Gastroesophageal sphincter (tissue), 4 donors: Measurements from ENCODE around the gene PPP1R14C. TPM values are rescaled to one million over a fixed set of nuclear protein-coding genes. Genes with fewer than 3 reads are reported as not detected.
A peak's percentile ranks its signal among the peaks of the same experiment; 100 is the strongest.

Experiments
- ATAC-seq: fragments of 150-250 bp; one replicate; pipeline ENCODE4 v1.9.1; 2016; ENCODE audit warnings: mild to moderate bottlenecking, moderate library complexity
- H3K27ac ChIP-seq, 4 donors: fragments of 200-600 bp; sonication (generic) in 3 of 4; 1 replicate in 3 of 4; 2 replicates in 1 of 4; pipeline ENCODE4 v1.5.1; 2016 to 2019
- H3K27me3 ChIP-seq: fragments of 200-600 bp; sonication (generic); one replicate; pipeline ENCODE4 v1.5.1; 2019
- H3K36me3 ChIP-seq, 2 donors: fragments of 200-600 bp; sonication (generic); one replicate each; pipeline ENCODE4 v1.5.1; 2019; ENCODE audit warnings: control low read depth in 1 of 2
- H3K4me1 ChIP-seq, 3 donors: fragments of 200-600 bp; sonication (generic); 1 replicate in 2 of 3; 2 replicates in 1 of 3; pipeline ENCODE4 v1.5.1; 2016 to 2019; ENCODE audit warnings: control low read depth in 2 of 3
- H3K4me3 ChIP-seq, 2 donors: fragments of 200-600 bp; sonication (generic); one replicate each; pipeline ENCODE4 v1.5.1; 2019; ENCODE audit warnings: mild to moderate bottlenecking in 1 of 2, moderate library complexity in 1 of 2
- H3K9me3 ChIP-seq, 3 donors: fragments of 200-600 bp; sonication (generic); one replicate each; pipeline ENCODE4 v1.5.1; 2017 to 2019; ENCODE audit warnings: control low read depth in 2 of 3
- CTCF ChIP-seq, 4 experiments: fragments of 200-600 bp in 2 of 4; fragments of 450-650 bp in 2 of 4; sonication (generic) in 1 of 4; IDR thresholded peaks; one replicate each; pipeline ENCODE4 v1.5.1; 2017 to 2019; ENCODE audit warnings: antibody characterized with exemption in 4 of 4, mild to moderate bottlenecking in 2 of 4, moderate library complexity in 2 of 4
- EP300 ChIP-seq: sonication (generic); formaldehyde crosslinking; IDR thresholded peaks from one replicate; pipeline ENCODE4 v1.6.1; 2017; ENCODE audit warnings: antibody characterized with exemption, mild to moderate bottlenecking
- POLR2A ChIP-seq, 2 donors: fragments of 450-650 bp; IDR thresholded peaks; one replicate each; pipeline ENCODE4 v1.6.1; 2017; ENCODE audit warnings: antibody characterized with exemption in 2 of 2, mild to moderate bottlenecking in 2 of 2, moderate library complexity in 1 of 2
- POLR2AphosphoS5 ChIP-seq: sonication (generic); formaldehyde crosslinking; IDR thresholded peaks from one replicate; pipeline ENCODE4 v1.6.1; 2017; ENCODE audit warnings: antibody characterized with exemption
- WGBS, 2 donors: methylation state at CpG; one replicate each; pipeline ENCODE4 v1.1.5; 2018; ENCODE audit warnings: low coverage in 1 of 2; 5-methylcytosine and 5-hydroxymethylcytosine counted together
- total RNA-seq, 4 donors: library from RNA; depleted of rRNA; stranded (reverse); fragments of >200 nt; gene quantifications; one replicate each; pipeline ENCODE4 v1.1.0, GENCODE V29; 2016

Gene PPP1R14C
- total RNA-seq, 4 donors from 2014 or later, result 0.12 to 1.5 TPM; not detected in 2

GRCh38 chr6:150195996-150196417 is 53.2 kb downstream of the PPP1R14C start:
- Histone ChIP-seq H3K4me1 (peaks cover 0 to 17% (median 0%) of the 10 kb centered on the region in 3 donors), H3K4me3 (no peak overlapping the region), H3K27me3 (peaks cover 15% of the 10 kb centered on the region), H3K9me3 (no peaks in the 10 kb centered on the region), H3K27ac (peak overlapping the region in 2 of 4 donors; percentile 10 to 39), H3K36me3 (no peaks in the 10 kb centered on the region)
- TF ChIP-seq POLR2AphosphoS5 (peak; percentile 51), POLR2A (IDR thresholded peaks at IDR 0.05) (no peak)
- no peak for ATAC-seq
- 38 to 88% methylated on average over 1 of the region's 2 CpGs for WGBS, 2 donors

- Histone ChIP-seq H3K36me3 (no peaks in the 10 kb centered on the region), H3K4me3 (no peak overlapping the region), H3K27ac (peak overlapping the region in 1 of 4 donors; percentile 39), H3K9me3 (no peaks in the 10 kb centered on the region), H3K27me3 (peaks cover 10% of the 10 kb centered on the region), H3K4me1 (peaks cover 0 to 17% (median 0%) of the 10 kb centered on the region in 3 donors)
- WGBS, 2 donors, result 85 to 96% methylated on average over 5 to 8 of the region's 16 CpGs
- TF ChIP-seq POLR2A (IDR thresholded peaks at IDR 0.05) (no peak), EP300 (no peak), POLR2AphosphoS5 (no peak), CTCF (IDR thresholded peaks at IDR 0.05) (no peak)
- no peak for ATAC-seq
Measured at GRCh38 chr6:150196942-150197745, 54.3 kb downstream of the PPP1R14C start.

- no peak for ATAC-seq
- Histone ChIP-seq H3K27ac (no peak overlapping the region), H3K9me3 (no peaks in the 10 kb centered on the region)
Measured at GRCh38 chr6:150198532-150198931, 55.7 kb downstream of the PPP1R14C start.

GRCh38 chr6:150199241-150199640 is 56.4 kb downstream of the PPP1R14C start:
- 100% methylated on average over 2 of the region's 2 CpGs for WGBS, 2 donors
- TF ChIP-seq CTCF (IDR thresholded peaks at IDR 0.05) (no peak), POLR2AphosphoS5 (no peak), EP300 (no peak), POLR2A (IDR thresholded peaks at IDR 0.05) (no peak)
- ATAC-seq, result no peak
- Histone ChIP-seq H3K27ac (no peak overlapping the region), H3K27me3 (no peaks in the 10 kb centered on the region), H3K36me3 (no peaks in the 10 kb centered on the region), H3K4me3 (no peak overlapping the region), H3K4me1 (peaks cover 0 to 17% (median 0%) of the 10 kb centered on the region in 3 donors), H3K9me3 (no peaks in the 10 kb centered on the region)

More at GRCh38 chr6:150198532-150198931, 55.7 kb downstream of the PPP1R14C start:
- TF ChIP-seq CTCF (IDR thresholded peaks at IDR 0.05) (no peak), EP300 (no peak)
- H3K4me1 ChIP-seq, result peaks cover 0 to 17% (median 0%) of the 10 kb centered on the region in 3 donors
- H3K27me3 ChIP-seq, result no peaks in the 10 kb centered on the region
- 92 to 100% methylated on average over 1 to 2 of the region's 7 CpGs for WGBS, 2 donors
- no peaks in the 10 kb centered on the region for H3K36me3 ChIP-seq
- no peak overlapping the region for H3K4me3 ChIP-seq

GRCh38 chr6:150200428-150201100 is 57.7 kb downstream of the PPP1R14C start:
- ATAC-seq, result no peak
- TF ChIP-seq POLR2A (IDR thresholded peaks at IDR 0.05) (no peak), POLR2AphosphoS5 (no peak), EP300 (no peak), CTCF (IDR thresholded peaks at IDR 0.05) (no peak)
- H3K4me1 ChIP-seq, result peaks cover 0 to 17% (median 0%) of the 10 kb centered on the region in 3 donors
- no peaks in the 10 kb centered on the region for H3K36me3 ChIP-seq
- H3K27me3 ChIP-seq, result peaks cover 5% of the 10 kb centered on the region
- 61 to 89% methylated on average over 2 to 3 of the region's 6 CpGs for WGBS, 2 donors
- no peaks in the 10 kb centered on the region for H3K9me3 ChIP-seq
- H3K4me3 ChIP-seq, result no peak overlapping the region
- no peak overlapping the region for H3K27ac ChIP-seq
